GM12874 (cell line): ENCODE data around the gene ATP9A.

ENCODE experiments used
- CTCF ChIP-seq: IDR thresholded peaks from 2 replicates; pipeline ENCODE4 v1.5.1; 2011; ENCODE audit warnings: low read depth, mild to moderate bottlenecking, control low read depth, low read length, moderate library complexity; ENCODE audit not compliant: insufficient read depth

Gene ATP9A

GRCh38 chr20:51767867-51768758, at the start of gene ATP9A:
Gene ATP9A, minus strand, starts transcription at chr20:51768390. Its CDS starts 21 bp downstream, at chr20:51768369.
- no peak for TF ChIP-seq CTCF

GRCh38 chr20:51815383-51816076, 47.3 kb upstream of the ATP9A start:
- TF ChIP-seq CTCF, result no peak

- TF ChIP-seq CTCF, result no peak
Measured at GRCh38 chr20:51812861-51813260, 44.7 kb upstream of the ATP9A start.

GRCh38 chr20:51811514-51812128, 43.4 kb upstream of the ATP9A start:
- no peak for TF ChIP-seq CTCF

- TF ChIP-seq CTCF, result no peak
Measured at GRCh38 chr20:51811042-51811355, 42.8 kb upstream of the ATP9A start.

GRCh38 chr20:51810155-51811041, 42.2 kb upstream of the ATP9A start:
- TF ChIP-seq CTCF, result no peak
